ENCODE results near the gene LMAN1L. TPM values are rescaled to one million over a fixed set of nuclear protein-coding genes. Genes with fewer than 3 reads are reported as not detected.

The LMAN1L gene
- total RNA-seq, 4 donors from 2014 or later, result 0.66 TPM; not detected in 3

- TF ChIP-seq EP300 (IDR thresholded peaks at IDR 0.05) (no peak), CTCF (IDR thresholded peaks at IDR 0.05) (no peak), POLR2A (IDR thresholded peaks at IDR 0.05; ENCODE audit: low read depth) (no peak), POLR2AphosphoS5 (IDR thresholded peaks at IDR 0.05) (no peak)
- DNase-seq (ENCODE audit: extremely low spot score), result no peak
- Histone ChIP-seq H3K36me3 (peaks cover 4 to 71% (median 66%) of the 10 kb centered on the region in 4 donors), H3K4me1 (peaks cover 20 to 46% (median 31%) of the 10 kb centered on the region in 4 donors), H3K9me3 (no peaks in the 10 kb centered on the region), H3K27me3 (no peaks in the 10 kb centered on the region), H3K4me3 (no peak overlapping the region), H3K27ac (replicated peaks in 1 of 4) (no peak overlapping the region)
- intact Hi-C loops (cut with DNase I), result no loop called here
- WGBS, result 92% methylated on average over 9 of the region's 9 CpGs
Observed at GRCh38 chr15:74840851-74841775, 28.5 kb downstream of the LMAN1L start.

GRCh38 chr15:74841891-74842373, 29.3 kb downstream of the LMAN1L start:
- Histone ChIP-seq H3K27me3 (no peaks in the 10 kb centered on the region), H3K4me3 (peak overlapping the region; percentile 82 to 99 (median 92)), H3K9me3 (no peaks in the 10 kb centered on the region), H3K27ac (replicated peaks in 1 of 4) (peak overlapping the region in 2 of 4 donors; percentile 87 to 90), H3K4me1 (peaks cover 20 to 46% (median 31%) of the 10 kb centered on the region in 4 donors), H3K36me3 (peaks cover 2 to 71% (median 63%) of the 10 kb centered on the region in 4 donors)
- DNase-seq (ENCODE audit: extremely low spot score), result no peak
- 82% methylated on average over 13 of the region's 14 CpGs for WGBS
- TF ChIP-seq EP300 (IDR thresholded peaks at IDR 0.05) (no peak), POLR2AphosphoS5 (IDR thresholded peaks at IDR 0.05) (no peak), CTCF (IDR thresholded peaks at IDR 0.05) (no peak)
- intact Hi-C loops (cut with DNase I), result no loop called here

DNA sequence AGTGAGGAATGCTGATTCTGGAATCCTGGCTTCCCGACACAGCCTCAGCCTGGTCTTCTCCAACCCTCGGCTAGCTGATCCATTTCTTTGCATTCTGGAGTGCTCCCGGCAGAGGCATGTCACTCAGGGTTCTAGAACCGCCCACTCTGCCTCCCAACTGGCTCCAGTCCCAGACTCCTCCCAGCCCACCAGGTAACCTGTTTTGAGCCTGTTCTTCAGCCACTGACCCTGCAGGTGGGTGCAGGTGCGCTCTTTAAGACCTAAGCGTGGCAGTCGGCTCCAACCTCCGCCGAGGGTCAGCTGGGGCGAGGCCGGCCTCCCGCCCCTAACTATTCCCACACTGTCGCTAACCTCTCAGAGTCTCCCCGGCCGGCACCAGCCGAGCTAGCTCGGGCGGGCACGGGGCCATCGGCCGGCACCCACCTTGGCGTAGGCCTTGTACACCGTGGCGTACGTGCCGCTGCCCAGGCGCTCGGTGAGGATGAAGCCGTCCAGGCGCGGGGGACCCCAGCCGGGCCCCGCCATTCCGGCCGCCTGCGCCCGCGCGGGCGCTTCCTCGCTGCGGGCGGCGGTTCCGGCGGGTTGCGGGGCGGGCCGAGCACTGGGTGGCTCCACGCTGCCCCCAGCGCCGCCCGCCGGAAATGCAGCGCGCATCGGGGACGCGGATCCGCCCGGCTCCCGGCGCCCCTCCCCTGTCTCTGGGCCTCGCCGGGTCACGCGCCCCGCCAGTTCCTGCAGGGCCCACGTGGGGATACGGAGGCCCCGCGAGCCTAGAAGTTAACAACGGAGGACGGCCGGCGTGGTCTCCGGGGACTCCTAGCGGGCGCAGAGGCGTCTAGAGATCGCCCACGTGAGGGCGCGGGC, 30.2 kb downstream of the LMAN1L start, which contains the start of gene ULK3:
TSS of gene ULK3 (minus strand) at position 576 of the 864 bp plus-strand sequence. CDS start at position 525, 51 bp downstream.
- WGBS, result 0% methylated on average over 6 of the region's 84 CpGs
- H3K27ac ChIP-seq (replicated peaks in 1 of 4), result peak within 1 kb of the TSS; percentile 74 to 90 (median 88)
- peak within 1 kb of the TSS; percentile 82 to 99 (median 92) for H3K4me3 ChIP-seq
- peak; percentile 72 to 85 for TF ChIP-seq POLR2AphosphoS5 (IDR thresholded peaks at IDR 0.05)
- no peak for TF ChIP-seq POLR2A (IDR thresholded peaks at IDR 0.05; ENCODE audit: low read depth)
- TF ChIP-seq CTCF (IDR thresholded peaks at IDR 0.05), result peak; percentile 62 to 89 (median 87)
- H3K4me1 ChIP-seq, result peaks cover 23 to 53% (median 35%) of the 10 kb centered on the region in 4 donors
- peak; percentile 96 for DNase-seq (ENCODE audit: extremely low spot score)
- intact Hi-C loops (cut with DNase I), result loop anchor here (1.0 kb wide), 1 partner anchor 58 kb away; no protein-coding TSS in a partner anchor
- peaks cover 8 to 71% (median 64%) of the 10 kb centered on the region in 4 donors for H3K36me3 ChIP-seq
- no peaks in the 10 kb centered on the region for H3K27me3 ChIP-seq
- H3K9me3 ChIP-seq, result no peaks in the 10 kb centered on the region

GRCh38 chr15:74843445-74843828, 30.8 kb downstream of the LMAN1L start:
- Histone ChIP-seq H3K27ac (replicated peaks in 1 of 4) (peak overlapping the region; percentile 74 to 90 (median 88)), H3K4me1 (peaks cover 28 to 57% (median 39%) of the 10 kb centered on the region in 4 donors), H3K27me3 (no peaks in the 10 kb centered on the region), H3K36me3 (peaks cover 14 to 71% (median 64%) of the 10 kb centered on the region in 4 donors), H3K4me3 (peak overlapping the region; percentile 82 to 99 (median 92)), H3K9me3 (no peaks in the 10 kb centered on the region)
- TF ChIP-seq POLR2A (IDR thresholded peaks at IDR 0.05; ENCODE audit: low read depth), result no peak
- no peak for TF ChIP-seq EP300 (IDR thresholded peaks at IDR 0.05)
- TF ChIP-seq POLR2AphosphoS5 (IDR thresholded peaks at IDR 0.05), result no peak
- TF ChIP-seq CTCF (IDR thresholded peaks at IDR 0.05), result no peak
- 13% methylated on average over 18 of the region's 18 CpGs for WGBS
- DNase-seq (ENCODE audit: extremely low spot score), result no peak
- intact Hi-C loops (cut with DNase I), result loop anchor here (1.0 kb wide), 1 partner anchor 58 kb away; no protein-coding TSS in a partner anchor
